Body of pancreas (tissue), 4 donors: ENCODE data around the gene ARHGEF4.

Source experiments
- POLR2A ChIP-seq, 3 donors: fragments of 450-650 bp; IDR thresholded peaks; one replicate each; pipeline ENCODE4 v1.6.1; 2016; ENCODE audit warnings: antibody characterized with exemption in 3 of 3, mild to moderate bottlenecking in 2 of 3
- TF ChIP-seq, protein P1 (sequence below), 7 experiments: fragments of 450-650 bp in 4 of 7; fragments of 200-600 bp in 3 of 7; sonication (generic) in 3 of 7; IDR thresholded peaks; one replicate each; pipeline ENCODE4 v1.5.1; 2016 to 2019; ENCODE audit warnings: antibody characterized with exemption in 7 of 7

DNA sequence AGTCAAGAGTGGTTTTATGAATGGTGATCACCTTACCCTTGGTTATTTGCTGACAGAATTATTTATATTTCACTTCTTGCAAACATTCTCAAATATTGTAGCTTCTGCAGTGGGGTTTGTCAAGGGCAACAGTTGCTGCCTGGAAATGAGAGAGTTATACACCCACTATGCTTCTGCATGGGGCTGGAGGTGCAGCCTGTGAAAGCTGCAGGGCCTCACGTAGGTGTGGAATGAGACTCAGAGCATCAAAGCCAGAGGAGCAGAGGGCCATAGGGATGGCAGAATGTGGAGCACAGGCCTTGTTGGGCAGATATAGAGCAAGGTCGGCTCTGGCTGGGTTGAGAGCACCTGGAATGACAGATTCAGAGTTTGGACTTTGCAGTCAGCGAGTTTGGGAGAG lies 128.2 kb downstream of the ARHGEF4 start:
- TF ChIP-seq, protein P1, sequence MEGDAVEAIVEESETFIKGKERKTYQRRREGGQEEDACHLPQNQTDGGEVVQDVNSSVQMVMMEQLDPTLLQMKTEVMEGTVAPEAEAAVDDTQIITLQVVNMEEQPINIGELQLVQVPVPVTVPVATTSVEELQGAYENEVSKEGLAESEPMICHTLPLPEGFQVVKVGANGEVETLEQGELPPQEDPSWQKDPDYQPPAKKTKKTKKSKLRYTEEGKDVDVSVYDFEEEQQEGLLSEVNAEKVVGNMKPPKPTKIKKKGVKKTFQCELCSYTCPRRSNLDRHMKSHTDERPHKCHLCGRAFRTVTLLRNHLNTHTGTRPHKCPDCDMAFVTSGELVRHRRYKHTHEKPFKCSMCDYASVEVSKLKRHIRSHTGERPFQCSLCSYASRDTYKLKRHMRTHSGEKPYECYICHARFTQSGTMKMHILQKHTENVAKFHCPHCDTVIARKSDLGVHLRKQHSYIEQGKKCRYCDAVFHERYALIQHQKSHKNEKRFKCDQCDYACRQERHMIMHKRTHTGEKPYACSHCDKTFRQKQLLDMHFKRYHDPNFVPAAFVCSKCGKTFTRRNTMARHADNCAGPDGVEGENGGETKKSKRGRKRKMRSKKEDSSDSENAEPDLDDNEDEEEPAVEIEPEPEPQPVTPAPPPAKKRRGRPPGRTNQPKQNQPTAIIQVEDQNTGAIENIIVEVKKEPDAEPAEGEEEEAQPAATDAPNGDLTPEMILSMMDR (IDR thresholded peaks at IDR 0.05) = no peak
- TF ChIP-seq POLR2A (IDR thresholded peaks at IDR 0.05) = no peak
